HL-60 (cell line): ENCODE results near the gene TMPRSS6.

ENCODE experiments used
- DNase-seq, 2 experiments: peaks; one replicate each; pipeline ENCODE4 v3.0.0-alpha.2; 2010 to 2020; ENCODE audit warnings: low read depth in 1 of 2, low spot score in 1 of 2
- H3K27ac ChIP-seq: fragments of 250-450 bp; sonication (Bioruptor Pico); replicated peaks from 2 replicates; pipeline ENCODE4 v1.5.1; 2020; ENCODE audit warnings: mild to moderate bottlenecking, moderate library complexity
- H3K27me3 ChIP-seq: fragments of 250-450 bp; sonication (Bioruptor Pico); 2 replicates; pipeline ENCODE4 v1.5.1; 2021; ENCODE audit warnings: mild to moderate bottlenecking, moderate library complexity; ENCODE audit not compliant: insufficient read depth, poor library complexity, severe bottlenecking
- H3K4me3 ChIP-seq: replicated peaks from 2 replicates; pipeline ENCODE4 v1.5.1; 2011; ENCODE audit warnings: mild to moderate bottlenecking, control low read depth, low read length; ENCODE audit not compliant: insufficient read depth
- CTCF ChIP-seq: IDR thresholded peaks from one replicate; pipeline ENCODE4 v1.5.1; 2011; ENCODE audit warnings: low read length, control low read depth, inconsistent platforms; ENCODE audit not compliant: insufficient read depth
- GABPA ChIP-seq: IDR thresholded peaks from 2 replicates; pipeline ENCODE4 v1.6.1; 2012; ENCODE audit warnings: low read depth
- POLR2AphosphoS5 ChIP-seq: IDR thresholded peaks from 2 replicates; pipeline ENCODE4 v1.6.1; 2012; ENCODE audit warnings: low read depth
- REST ChIP-seq: IDR thresholded peaks from 2 replicates; pipeline ENCODE4 v1.6.1; 2012; ENCODE audit warnings: low read depth; ENCODE audit not compliant: insufficient replicate concordance
- SPI1 ChIP-seq: IDR thresholded peaks from 2 replicates; pipeline ENCODE4 v1.6.1; 2012; ENCODE audit warnings: low read depth, mild to moderate bottlenecking, borderline replicate concordance

The TMPRSS6 gene

GRCh38 chr22:37075822-37076433 lies 33.6 kb downstream of the TMPRSS6 start:
- no peak overlapping the region for H3K27ac ChIP-seq
- no peak for DNase-seq
- no peaks in the 10 kb centered on the region for H3K27me3 ChIP-seq
- H3K4me3 ChIP-seq, result no peak overlapping the region
- TF ChIP-seq CTCF (no peak), POLR2AphosphoS5 (no peak), SPI1 (no peak), GABPA (no peak), REST (no peak)

GRCh38 chr22:37075046-37075445 lies 34.5 kb downstream of the TMPRSS6 start:
- no peaks in the 10 kb centered on the region for H3K27me3 ChIP-seq
- H3K4me3 ChIP-seq, result no peak overlapping the region
- no peak overlapping the region for H3K27ac ChIP-seq
- no peak for TF ChIP-seq POLR2AphosphoS5
- no peak for TF ChIP-seq REST
- TF ChIP-seq SPI1, result no peak
- no peak for TF ChIP-seq GABPA
- no peak for TF ChIP-seq CTCF
- no peak for DNase-seq

GRCh38 chr22:37074537-37074936 lies 35.0 kb downstream of the TMPRSS6 start:
- no peak for DNase-seq
- no peaks in the 10 kb centered on the region for H3K27me3 ChIP-seq
- TF ChIP-seq CTCF (no peak), SPI1 (no peak), POLR2AphosphoS5 (no peak), GABPA (no peak), REST (no peak)
- no peak overlapping the region for H3K27ac ChIP-seq
- H3K4me3 ChIP-seq, result no peak overlapping the region
